GM23338 (cell line): ENCODE measurements around the gene CENPV. TPM values are rescaled to one million over a fixed set of nuclear protein-coding genes. Genes with fewer than 3 reads are reported as not detected.

ENCODE experiments used
- ATAC-seq: fragments of 200-7000 bp; cut with Tn5 transposase; 3 replicates; pipeline ENCODE4 v1.9.1; 2020
- DNase-seq: peaks from one replicate; pipeline ENCODE4 v3.0.0-alpha.2; 2015; ENCODE audit warnings: low spot score
- H2AFZ ChIP-seq: fragments of 200-600 bp; sonication (generic); 2 replicates; pipeline ENCODE4 v1.8.0; 2016; ENCODE audit warnings: antibody characterized with exemption, mild to moderate bottlenecking, moderate library complexity
- H3F3A ChIP-seq: fragments of 200-600 bp; sonication (generic); replicated peaks from 2 replicates; pipeline ENCODE4 v1.8.0; 2017; ENCODE audit warnings: antibody characterized with exemption, mixed run types, low read depth
- H3K27ac ChIP-seq: fragments of 200-600 bp; sonication (generic); 2 replicates; pipeline ENCODE4 v1.6.1; 2016; ENCODE audit warnings: low read depth
- H3K27me3 ChIP-seq: fragments of 200-600 bp; sonication (generic); 2 replicates; pipeline ENCODE4 v1.8.0; 2016; ENCODE audit warnings: mild to moderate bottlenecking, mixed run types, moderate library complexity; ENCODE audit not compliant: insufficient read depth
- H3K36me3 ChIP-seq: fragments of 200-600 bp; sonication (generic); 2 replicates; pipeline ENCODE4 v1.8.0; 2016; ENCODE audit warnings: mild to moderate bottlenecking; ENCODE audit not compliant: insufficient read depth
- H3K4me1 ChIP-seq: fragments of 200-600 bp; sonication (generic); 2 replicates; pipeline ENCODE4 v1.8.0; 2016; ENCODE audit warnings: mild to moderate bottlenecking, moderate library complexity; ENCODE audit not compliant: insufficient read depth
- H3K4me2 ChIP-seq: fragments of 200-600 bp; sonication (generic); 2 replicates; pipeline ENCODE4 v1.7.1; 2017; ENCODE audit warnings: mixed run types
- H3K4me3 ChIP-seq: fragments of 200-600 bp; sonication (generic); 2 replicates; pipeline ENCODE4 v1.6.1; 2016; ENCODE audit warnings: mixed run types
- H3K79me2 ChIP-seq: fragments of 200-600 bp; sonication (generic); replicated peaks from 2 replicates; pipeline ENCODE4 v1.8.0; 2017; ENCODE audit warnings: mild to moderate bottlenecking; ENCODE audit not compliant: insufficient read depth
- H3K9me2 ChIP-seq: fragments of 200-600 bp; sonication (generic); 2 replicates; pipeline ENCODE4 v1.8.0; 2017; ENCODE audit not compliant: insufficient read depth
- H4K20me1 ChIP-seq: fragments of 200-600 bp; sonication (generic); replicated peaks from 2 replicates; pipeline ENCODE4 v1.8.0; 2017; ENCODE audit warnings: mild to moderate bottlenecking; ENCODE audit not compliant: insufficient read depth
- H3K27ac Mint-ChIP-seq: 2 replicates; pipeline ENCODE4 v1.8.0; 2020; ENCODE audit warnings: inconsistent platforms, mild to moderate bottlenecking, moderate library complexity, mixed read lengths
- H3K27me3 Mint-ChIP-seq: 3 replicates; pipeline ENCODE4 v1.8.0; 2022; ENCODE audit warnings: low read depth, mild to moderate bottlenecking, moderate library complexity, mixed read lengths, inconsistent platforms; ENCODE audit not compliant: insufficient read depth, poor library complexity
- H3K36me3 Mint-ChIP-seq: 3 replicates; pipeline ENCODE4 v1.8.0; 2021; ENCODE audit warnings: low read depth, mild to moderate bottlenecking, inconsistent platforms, moderate library complexity, mixed read lengths
- H3K4me1 Mint-ChIP-seq: 3 replicates; pipeline ENCODE4 v1.8.0; 2020; ENCODE audit warnings: mild to moderate bottlenecking, inconsistent platforms, mixed read lengths
- H3K4me3 Mint-ChIP-seq: 3 replicates; pipeline ENCODE4 v1.8.0; 2021; ENCODE audit warnings: moderate library complexity, mild to moderate bottlenecking, inconsistent platforms, mixed read lengths
- H3K9me3 Mint-ChIP-seq: 3 replicates; pipeline ENCODE4 v1.8.0; 2020; ENCODE audit warnings: moderate library complexity, mild to moderate bottlenecking, inconsistent platforms, mixed read lengths
- EZH2 ChIP-seq: fragments of 200-600 bp; sonication (generic); IDR thresholded peaks from one replicate; pipeline ENCODE4 v1.8.0; 2017; ENCODE audit warnings: antibody characterized with exemption, mild to moderate bottlenecking, low read depth; ENCODE audit not compliant: unreplicated experiment
- EZH2phosphoT487 ChIP-seq: fragments of 200-600 bp; sonication (generic); IDR thresholded peaks from one replicate; pipeline ENCODE4 v1.8.1; 2018; ENCODE audit warnings: antibody characterized with exemption; ENCODE audit not compliant: unreplicated experiment
- JUNB ChIP-seq: IDR thresholded peaks from one replicate; pipeline ENCODE4 v1.6.1; 2016; ENCODE audit warnings: antibody characterized with exemption; ENCODE audit not compliant: unreplicated experiment
- STAT1 ChIP-seq: IDR thresholded peaks from one replicate; pipeline ENCODE4 v1.6.1; 2016; ENCODE audit warnings: antibody characterized with exemption; ENCODE audit not compliant: unreplicated experiment
- ZNF331 ChIP-seq: fragments of 250-450 bp; sonication (Bioruptor Pico); IDR thresholded peaks from 2 replicates; pipeline ENCODE4 v1.5.0; 2020; ENCODE audit warnings: low read depth, mild to moderate bottlenecking, moderate library complexity
- ZNF462 ChIP-seq: fragments of 250-450 bp; sonication (Bioruptor Pico); IDR thresholded peaks from 2 replicates; pipeline ENCODE4 v1.5.0; 2020; ENCODE audit warnings: mild to moderate bottlenecking, moderate library complexity
- polyA plus RNA-seq: library from polyadenylated mRNA; unstranded; fragments of >200 nt; fragmentation: Nextera tagmentation; extraction: Ambion mirVana; gene quantifications from 2 replicates; pipeline ENCODE4 v1.2.1, GENCODE V29; 2016
- total RNA-seq: library from RNA; depleted of rRNA; stranded (reverse); fragments of >200 nt; shearing (Covaris generic); gene quantifications from 2 replicates; pipeline ENCODE4 v1.2.3, GENCODE V29; 2014
- TF ChIP-seq, protein P1 (sequence below): IDR thresholded peaks from 2 replicates; pipeline ENCODE4 v1.6.1; 2016; ENCODE audit warnings: antibody characterized with exemption
- TF ChIP-seq, protein P2 (sequence below): IDR thresholded peaks from one replicate; pipeline ENCODE4 v1.6.1; 2018; ENCODE audit warnings: antibody characterized with exemption; ENCODE audit not compliant: unreplicated experiment
- TF ChIP-seq, protein P3 (sequence below), 2 experiments: fragments of 200-600 bp in 1 of 2; sonication (generic) in 1 of 2; conservative IDR thresholded peaks; 2 replicates each; pipeline versions ENCODE4 v1.5.1 to v1.6.1; 2016 to 2017; ENCODE audit warnings: antibody characterized with exemption in 2 of 2, low read depth in 2 of 2, mild to moderate bottlenecking in 2 of 2, moderate library complexity in 1 of 2

The CENPV gene
- total and polyA plus RNA-seq, 2 experiments from 2014 or later, result 139 to 300 TPM

DNA sequence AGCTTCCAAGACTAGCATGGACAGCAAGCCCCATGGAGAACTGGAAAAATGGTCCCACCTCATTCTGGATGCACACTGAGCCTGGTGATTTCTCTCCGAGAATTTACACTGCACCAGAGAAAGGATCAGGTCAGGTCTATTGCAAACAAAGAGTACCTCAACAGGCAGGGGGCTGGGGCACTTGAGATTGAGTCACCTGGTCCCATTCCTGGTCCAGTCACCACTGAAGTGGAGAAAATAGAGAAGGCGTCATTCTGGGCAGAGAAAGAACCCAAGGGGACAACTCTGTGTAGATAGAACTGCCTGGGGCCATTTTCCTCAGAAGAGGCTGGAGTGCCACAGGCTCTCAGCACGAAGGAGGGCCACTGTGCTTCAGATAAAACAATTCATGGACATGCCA lies 38.4 kb downstream of the CENPV start:
- Mint-ChIP-seq H3K27ac (no peak overlapping the region), H3K27me3 (no peaks in the 10 kb centered on the region), H3K36me3 (peaks cover 30% of the 10 kb centered on the region), H3K4me1 (peaks cover 6% of the 10 kb centered on the region; the same call in 2 of the 3 replicates), H3K9me3 (peaks cover 26% of the 10 kb centered on the region; the same call in 2 of the 3 replicates), H3K4me3 (no peak overlapping the region)
- H3K27ac ChIP-seq, result no peak overlapping the region
- H4K20me1 ChIP-seq, result no peaks in the 10 kb centered on the region
- no peaks in the 10 kb centered on the region for H3K27me3 ChIP-seq
- DNase-seq (no peak), ATAC-seq (no peak)
- no peaks in the 10 kb centered on the region for H3K79me2 ChIP-seq
- no peak overlapping the region for H3K4me2 ChIP-seq
- TF ChIP-seq, protein P1, sequence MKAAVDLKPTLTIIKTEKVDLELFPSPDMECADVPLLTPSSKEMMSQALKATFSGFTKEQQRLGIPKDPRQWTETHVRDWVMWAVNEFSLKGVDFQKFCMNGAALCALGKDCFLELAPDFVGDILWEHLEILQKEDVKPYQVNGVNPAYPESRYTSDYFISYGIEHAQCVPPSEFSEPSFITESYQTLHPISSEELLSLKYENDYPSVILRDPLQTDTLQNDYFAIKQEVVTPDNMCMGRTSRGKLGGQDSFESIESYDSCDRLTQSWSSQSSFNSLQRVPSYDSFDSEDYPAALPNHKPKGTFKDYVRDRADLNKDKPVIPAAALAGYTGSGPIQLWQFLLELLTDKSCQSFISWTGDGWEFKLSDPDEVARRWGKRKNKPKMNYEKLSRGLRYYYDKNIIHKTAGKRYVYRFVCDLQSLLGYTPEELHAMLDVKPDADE, result no peak
- TF ChIP-seq EZH2 (no peak), EZH2phosphoT487 (no peak), ZNF462 (no peak)
- no peaks in the 10 kb centered on the region for H3K4me1 ChIP-seq
- H3K9me2 ChIP-seq, result no peaks in the 10 kb centered on the region
- no peaks in the 10 kb centered on the region for H3K36me3 ChIP-seq
- H2AFZ ChIP-seq, result no peak overlapping the region
- H3F3A ChIP-seq, result no peaks in the 10 kb centered on the region
- H3K4me3 ChIP-seq, result no peak overlapping the region

DNA sequence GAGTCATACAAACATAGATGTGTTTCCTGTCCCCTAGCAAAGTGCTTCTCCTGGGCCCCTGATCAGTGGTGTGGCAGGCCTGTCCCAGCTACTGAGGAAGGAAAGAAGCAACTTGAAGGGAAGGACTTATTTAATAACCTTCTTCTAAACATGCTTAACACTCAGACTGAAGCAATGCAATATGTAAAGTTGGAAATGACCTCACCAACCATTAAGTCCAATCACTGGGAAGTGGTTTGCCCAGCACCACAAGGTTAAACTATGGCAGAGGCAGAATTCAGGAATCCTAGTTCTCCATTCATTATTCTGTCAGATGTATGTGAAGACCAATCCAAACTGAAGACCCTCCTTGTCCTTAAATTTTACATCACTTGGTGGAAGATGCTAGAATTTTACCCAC lies 39.1 kb downstream of the CENPV start:
- H3K27ac Mint-ChIP-seq, result no peak overlapping the region
- no peak overlapping the region for H2AFZ ChIP-seq
- no peak for ATAC-seq
- no peak overlapping the region for H3K4me3 Mint-ChIP-seq
- H3K4me3 ChIP-seq, result no peak overlapping the region
- H3K4me1 ChIP-seq, result no peaks in the 10 kb centered on the region
- no peak overlapping the region for H3K4me2 ChIP-seq
- H3K9me2 ChIP-seq, result no peaks in the 10 kb centered on the region
- H3K9me3 Mint-ChIP-seq, result peaks cover 26% of the 10 kb centered on the region; the same call in 2 of the 3 replicates
- no peak for DNase-seq
- H3K36me3 Mint-ChIP-seq, result peaks cover 33% of the 10 kb centered on the region
- H3K36me3 ChIP-seq, result no peaks in the 10 kb centered on the region
- H4K20me1 ChIP-seq, result no peaks in the 10 kb centered on the region
- no peak overlapping the region for H3K27ac ChIP-seq
- H3K27me3 ChIP-seq, result no peaks in the 10 kb centered on the region
- no peaks in the 10 kb centered on the region for H3K27me3 Mint-ChIP-seq
- H3F3A ChIP-seq, result no peaks in the 10 kb centered on the region
- H3K4me1 Mint-ChIP-seq, result 0 out of 3 replicates have a peak, but pooled peaks cover 4% of the 10 kb centered on the region
- no peaks in the 10 kb centered on the region for H3K79me2 ChIP-seq
- TF ChIP-seq STAT1 (no peak), ZNF331 (CRISPR knock-in tag) (no peak), EZH2phosphoT487 (no peak), JUNB (no peak)
- TF ChIP-seq, protein P2, sequence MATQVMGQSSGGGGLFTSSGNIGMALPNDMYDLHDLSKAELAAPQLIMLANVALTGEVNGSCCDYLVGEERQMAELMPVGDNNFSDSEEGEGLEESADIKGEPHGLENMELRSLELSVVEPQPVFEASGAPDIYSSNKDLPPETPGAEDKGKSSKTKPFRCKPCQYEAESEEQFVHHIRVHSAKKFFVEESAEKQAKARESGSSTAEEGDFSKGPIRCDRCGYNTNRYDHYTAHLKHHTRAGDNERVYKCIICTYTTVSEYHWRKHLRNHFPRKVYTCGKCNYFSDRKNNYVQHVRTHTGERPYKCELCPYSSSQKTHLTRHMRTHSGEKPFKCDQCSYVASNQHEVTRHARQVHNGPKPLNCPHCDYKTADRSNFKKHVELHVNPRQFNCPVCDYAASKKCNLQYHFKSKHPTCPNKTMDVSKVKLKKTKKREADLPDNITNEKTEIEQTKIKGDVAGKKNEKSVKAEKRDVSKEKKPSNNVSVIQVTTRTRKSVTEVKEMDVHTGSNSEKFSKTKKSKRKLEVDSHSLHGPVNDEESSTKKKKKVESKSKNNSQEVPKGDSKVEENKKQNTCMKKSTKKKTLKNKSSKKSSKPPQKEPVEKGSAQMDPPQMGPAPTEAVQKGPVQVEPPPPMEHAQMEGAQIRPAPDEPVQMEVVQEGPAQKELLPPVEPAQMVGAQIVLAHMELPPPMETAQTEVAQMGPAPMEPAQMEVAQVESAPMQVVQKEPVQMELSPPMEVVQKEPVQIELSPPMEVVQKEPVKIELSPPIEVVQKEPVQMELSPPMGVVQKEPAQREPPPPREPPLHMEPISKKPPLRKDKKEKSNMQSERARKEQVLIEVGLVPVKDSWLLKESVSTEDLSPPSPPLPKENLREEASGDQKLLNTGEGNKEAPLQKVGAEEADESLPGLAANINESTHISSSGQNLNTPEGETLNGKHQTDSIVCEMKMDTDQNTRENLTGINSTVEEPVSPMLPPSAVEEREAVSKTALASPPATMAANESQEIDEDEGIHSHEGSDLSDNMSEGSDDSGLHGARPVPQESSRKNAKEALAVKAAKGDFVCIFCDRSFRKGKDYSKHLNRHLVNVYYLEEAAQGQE, result no peak
- TF ChIP-seq, protein P3, sequence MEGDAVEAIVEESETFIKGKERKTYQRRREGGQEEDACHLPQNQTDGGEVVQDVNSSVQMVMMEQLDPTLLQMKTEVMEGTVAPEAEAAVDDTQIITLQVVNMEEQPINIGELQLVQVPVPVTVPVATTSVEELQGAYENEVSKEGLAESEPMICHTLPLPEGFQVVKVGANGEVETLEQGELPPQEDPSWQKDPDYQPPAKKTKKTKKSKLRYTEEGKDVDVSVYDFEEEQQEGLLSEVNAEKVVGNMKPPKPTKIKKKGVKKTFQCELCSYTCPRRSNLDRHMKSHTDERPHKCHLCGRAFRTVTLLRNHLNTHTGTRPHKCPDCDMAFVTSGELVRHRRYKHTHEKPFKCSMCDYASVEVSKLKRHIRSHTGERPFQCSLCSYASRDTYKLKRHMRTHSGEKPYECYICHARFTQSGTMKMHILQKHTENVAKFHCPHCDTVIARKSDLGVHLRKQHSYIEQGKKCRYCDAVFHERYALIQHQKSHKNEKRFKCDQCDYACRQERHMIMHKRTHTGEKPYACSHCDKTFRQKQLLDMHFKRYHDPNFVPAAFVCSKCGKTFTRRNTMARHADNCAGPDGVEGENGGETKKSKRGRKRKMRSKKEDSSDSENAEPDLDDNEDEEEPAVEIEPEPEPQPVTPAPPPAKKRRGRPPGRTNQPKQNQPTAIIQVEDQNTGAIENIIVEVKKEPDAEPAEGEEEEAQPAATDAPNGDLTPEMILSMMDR (conservative IDR thresholded peaks at IDR 0.05; ENCODE audit: low read depth in 2 of 2), result no peak
